OCI-LY1 (cell line): ENCODE measurements around the gene KLRD1.
A peak's percentile ranks its signal among the peaks of the same experiment; 100 is the strongest.

Source experiments
- H2AFZ ChIP-seq: fragments of 200-600 bp; sonication (generic), shearing (Covaris generic); 2 replicates; pipeline ENCODE4 v1.6.0; 2014; ENCODE audit warnings: antibody characterized with exemption, mild to moderate bottlenecking, low read length
- H3F3A ChIP-seq: fragments of 200-600 bp; sonication (generic), shearing (Covaris generic); 2 replicates; pipeline ENCODE4 v1.6.0; 2014; ENCODE audit warnings: mild to moderate bottlenecking, antibody characterized with exemption, low read length, moderate library complexity; ENCODE audit not compliant: insufficient read depth
- H3K27ac ChIP-seq: fragments of 200-600 bp; sonication (generic); 2 replicates; pipeline ENCODE4 v1.5.1; 2014; ENCODE audit warnings: low read length, mixed run types, mild to moderate bottlenecking, low read depth; ENCODE audit not compliant: poor library complexity, severe bottlenecking
- H3K27me3 ChIP-seq: fragments of 200-600 bp; sonication (generic); 2 replicates; pipeline ENCODE4 v1.6.0; 2014; ENCODE audit warnings: antibody characterized with exemption, mild to moderate bottlenecking, low read length, moderate library complexity; ENCODE audit not compliant: insufficient read depth
- H3K36me3 ChIP-seq: fragments of 200-600 bp; sonication (generic); 2 replicates; pipeline ENCODE4 v1.6.1; 2014; ENCODE audit warnings: mild to moderate bottlenecking, antibody characterized with exemption, low read length, moderate library complexity, mixed read lengths; ENCODE audit not compliant: insufficient read depth
- H3K4me1 ChIP-seq: fragments of 200-600 bp; sonication (generic); 2 replicates; pipeline ENCODE4 v1.5.1; 2014; ENCODE audit warnings: mild to moderate bottlenecking, low read length, moderate library complexity; ENCODE audit not compliant: insufficient read depth, severe bottlenecking
- H3K4me2 ChIP-seq: fragments of 200-600 bp; sonication (generic), shearing (Covaris generic); 2 replicates; pipeline ENCODE4 v1.6.1; 2014; ENCODE audit warnings: low read length
- H3K4me3 ChIP-seq: fragments of 200-600 bp; sonication (generic); 2 replicates; pipeline ENCODE4 v1.5.1; 2014; ENCODE audit warnings: low read length, low read depth, mild to moderate bottlenecking, mixed read lengths; ENCODE audit not compliant: poor library complexity, severe bottlenecking
- H3K79me2 ChIP-seq: fragments of 200-600 bp; shearing (Covaris generic); 2 replicates; pipeline ENCODE4 v1.6.1; 2016; ENCODE audit warnings: mixed run types, low read length, mixed read lengths; ENCODE audit not compliant: insufficient read depth
- H3K9ac ChIP-seq: fragments of 200-600 bp; sonication (generic), shearing (Covaris generic); 2 replicates; pipeline ENCODE4 v1.6.1; 2014; ENCODE audit warnings: mild to moderate bottlenecking, low read length, mixed read lengths
- H3K9me2 ChIP-seq: fragments of 200-600 bp; sonication (generic), shearing (Covaris generic); 2 replicates; pipeline ENCODE4 v1.6.1; 2014; ENCODE audit warnings: low read depth, mild to moderate bottlenecking, low read length, mixed read lengths
- H3K9me3 ChIP-seq: fragments of 200-600 bp; shearing (Covaris generic); 2 replicates; pipeline ENCODE4 v1.6.1; 2014; ENCODE audit warnings: low read length, mixed read lengths
- H4K20me1 ChIP-seq: fragments of 200-600 bp; sonication (generic), shearing (Covaris generic); 2 replicates; pipeline ENCODE4 v1.6.0; 2016; ENCODE audit warnings: mild to moderate bottlenecking, low read length; ENCODE audit not compliant: insufficient read depth
- EZH2 ChIP-seq: fragments of 200-600 bp; sonication (generic), shearing (Covaris generic); IDR thresholded peaks from 2 replicates; pipeline ENCODE4 v1.8.0; 2017; ENCODE audit warnings: borderline replicate concordance, mixed run types, mild to moderate bottlenecking, antibody characterized with exemption, low read length, moderate library complexity, mixed read lengths
- TF ChIP-seq, protein P1 (sequence below): fragments of 200-600 bp; sonication (generic), shearing (Covaris generic); IDR thresholded peaks from 2 replicates; pipeline ENCODE4 v1.5.1; 2017; ENCODE audit warnings: mild to moderate bottlenecking, antibody characterized with exemption, low read length, moderate library complexity, mixed read lengths

KLRD1 gene

GRCh38 chr12:10289005-10289754, 18.5 kb upstream of the KLRD1 start:
- Histone ChIP-seq H3K9me3 (peaks cover 11% of the 10 kb centered on the region; the same call in 1 of the 2 replicates), H3K36me3 (peaks cover 8% of the 10 kb centered on the region; the same call in 1 of the 2 replicates), H2AFZ (no peak overlapping the region), H3K4me2 (no peak overlapping the region), H3K4me3 (no peak overlapping the region), H3K9ac (no peak overlapping the region), H3K9me2 (no peaks in the 10 kb centered on the region), H3K27me3 (no peaks in the 10 kb centered on the region), H4K20me1 (no peaks in the 10 kb centered on the region), H3K27ac (peak overlapping the region; percentile 48), H3K79me2 (no peaks in the 10 kb centered on the region), H3F3A (peaks cover 6% of the 10 kb centered on the region; the same call in 1 of the 2 replicates), H3K4me1 (peaks cover 46% of the 10 kb centered on the region)
- TF ChIP-seq, protein P1, sequence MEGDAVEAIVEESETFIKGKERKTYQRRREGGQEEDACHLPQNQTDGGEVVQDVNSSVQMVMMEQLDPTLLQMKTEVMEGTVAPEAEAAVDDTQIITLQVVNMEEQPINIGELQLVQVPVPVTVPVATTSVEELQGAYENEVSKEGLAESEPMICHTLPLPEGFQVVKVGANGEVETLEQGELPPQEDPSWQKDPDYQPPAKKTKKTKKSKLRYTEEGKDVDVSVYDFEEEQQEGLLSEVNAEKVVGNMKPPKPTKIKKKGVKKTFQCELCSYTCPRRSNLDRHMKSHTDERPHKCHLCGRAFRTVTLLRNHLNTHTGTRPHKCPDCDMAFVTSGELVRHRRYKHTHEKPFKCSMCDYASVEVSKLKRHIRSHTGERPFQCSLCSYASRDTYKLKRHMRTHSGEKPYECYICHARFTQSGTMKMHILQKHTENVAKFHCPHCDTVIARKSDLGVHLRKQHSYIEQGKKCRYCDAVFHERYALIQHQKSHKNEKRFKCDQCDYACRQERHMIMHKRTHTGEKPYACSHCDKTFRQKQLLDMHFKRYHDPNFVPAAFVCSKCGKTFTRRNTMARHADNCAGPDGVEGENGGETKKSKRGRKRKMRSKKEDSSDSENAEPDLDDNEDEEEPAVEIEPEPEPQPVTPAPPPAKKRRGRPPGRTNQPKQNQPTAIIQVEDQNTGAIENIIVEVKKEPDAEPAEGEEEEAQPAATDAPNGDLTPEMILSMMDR = no peak
- no peak for TF ChIP-seq EZH2

DNA sequence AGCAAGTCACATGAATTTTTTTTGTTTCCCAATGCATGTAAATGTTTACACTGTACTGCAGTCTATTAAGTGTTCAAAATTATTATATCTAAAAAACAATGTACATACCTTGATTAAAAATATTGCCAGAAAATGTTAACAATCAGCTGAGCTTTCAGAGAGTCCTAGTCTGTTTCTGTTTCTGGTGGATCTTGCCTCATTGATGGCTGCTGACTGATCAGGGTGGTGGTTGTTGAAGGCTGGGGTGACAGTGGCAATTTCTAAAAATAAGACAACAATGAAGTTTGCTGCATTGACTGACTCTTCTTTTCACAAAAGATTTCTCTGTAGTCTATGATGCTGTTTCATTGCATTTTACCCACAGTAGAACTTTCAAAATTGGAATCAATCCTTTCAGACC, 16.6 kb upstream of the KLRD1 start:
- Histone ChIP-seq H3K4me1 (peaks cover 32% of the 10 kb centered on the region), H3F3A (peaks cover 6% of the 10 kb centered on the region; the same call in 1 of the 2 replicates), H3K79me2 (no peaks in the 10 kb centered on the region), H3K4me2 (no peak overlapping the region), H4K20me1 (no peaks in the 10 kb centered on the region), H3K4me3 (no peak overlapping the region), H3K9me3 (peaks cover 16% of the 10 kb centered on the region; the same call in 1 of the 2 replicates), H2AFZ (no peak overlapping the region), H3K9me2 (no peaks in the 10 kb centered on the region), H3K27ac (no peak overlapping the region), H3K9ac (no peak overlapping the region), H3K36me3 (peaks cover 8% of the 10 kb centered on the region; the same call in 1 of the 2 replicates), H3K27me3 (no peaks in the 10 kb centered on the region)
- TF ChIP-seq, protein P1 = no peak

- Histone ChIP-seq H3K9ac (no peak overlapping the region), H3K9me2 (no peaks in the 10 kb centered on the region), H3K79me2 (no peaks in the 10 kb centered on the region), H3K4me2 (no peak overlapping the region), H3K27ac (no peak overlapping the region), H2AFZ (no peak overlapping the region), H3K9me3 (peaks cover 19% of the 10 kb centered on the region), H3K27me3 (no peaks in the 10 kb centered on the region), H3F3A (peaks cover 6% of the 10 kb centered on the region; the same call in 1 of the 2 replicates), H3K4me1 (peaks cover 21% of the 10 kb centered on the region), H3K36me3 (peaks cover 5% of the 10 kb centered on the region; the same call in 1 of the 2 replicates), H4K20me1 (no peaks in the 10 kb centered on the region), H3K4me3 (no peak overlapping the region)
- TF ChIP-seq EZH2 = no peak
- TF ChIP-seq, protein P1 = no peak
Observed at GRCh38 chr12:10293151-10293550, 14.5 kb upstream of the KLRD1 start.
